Body of pancreas (tissue), 4 donors: ENCODE results near the gene GRAMD2A.

Experiments
- CTCF ChIP-seq, 7 experiments: fragments of 450-650 bp in 4 of 7; fragments of 200-600 bp in 3 of 7; sonication (generic) in 3 of 7; IDR thresholded peaks; one replicate each; pipeline ENCODE4 v1.5.1; 2016 to 2019; ENCODE audit warnings: antibody characterized with exemption in 7 of 7
- POLR2A ChIP-seq, 3 donors: fragments of 450-650 bp; IDR thresholded peaks; one replicate each; pipeline ENCODE4 v1.6.1; 2016; ENCODE audit warnings: antibody characterized with exemption in 3 of 3, mild to moderate bottlenecking in 2 of 3

DNA sequence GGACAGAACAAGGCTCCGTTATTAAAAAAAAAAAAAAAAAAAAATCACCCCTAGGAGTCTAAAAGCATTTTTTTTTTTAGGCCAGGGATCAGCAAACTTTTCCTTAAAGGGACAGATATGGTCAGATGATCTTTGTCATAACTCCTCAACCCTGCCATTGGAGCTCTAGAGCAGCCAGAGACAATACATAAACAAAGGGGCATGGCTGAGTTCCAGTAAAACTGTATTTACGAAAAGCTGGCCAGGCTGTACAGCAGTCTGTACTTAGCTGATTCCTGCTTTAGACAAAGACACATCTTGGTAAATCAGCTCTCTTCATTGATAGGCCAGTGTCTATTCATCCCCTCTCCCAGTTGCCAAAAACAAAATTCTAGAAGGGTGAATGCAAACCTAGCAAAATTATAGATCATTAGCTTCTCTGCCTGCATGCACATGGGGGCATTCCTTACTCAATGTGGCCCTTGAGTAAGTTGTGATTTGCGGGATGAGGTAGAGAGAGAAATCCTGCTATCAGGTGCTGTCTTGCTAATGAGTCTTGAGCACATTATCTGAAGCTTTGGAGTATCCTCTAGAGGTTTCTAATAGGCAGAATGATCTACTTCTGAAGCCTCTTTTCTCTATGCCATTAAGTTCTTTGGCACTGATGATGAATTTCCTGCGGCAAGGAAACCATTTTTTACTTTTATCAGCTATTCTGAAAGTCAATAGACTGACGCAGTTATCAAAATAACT is 44.2 kb downstream of the GRAMD2A start:
- no peak for TF ChIP-seq CTCF (IDR thresholded peaks at IDR 0.05)
- TF ChIP-seq POLR2A (IDR thresholded peaks at IDR 0.05): no peak
